ENCODE results near the gene SF3B2. TPM values are rescaled to one million over a fixed set of nuclear protein-coding genes. Genes with fewer than 3 reads are reported as not detected.

Gene SF3B2
- total and polyA plus RNA-seq, 9 of the 15 experiments (the other 6 are each of a cell fraction or from before 2014, with no cell fraction given), result 58.3 to 248 (median 157) TPM

GRCh38 chr11:66022401-66023185 is 29.6 kb upstream of the SF3B2 start (continued):
- TF ChIP-seq, protein P1, sequence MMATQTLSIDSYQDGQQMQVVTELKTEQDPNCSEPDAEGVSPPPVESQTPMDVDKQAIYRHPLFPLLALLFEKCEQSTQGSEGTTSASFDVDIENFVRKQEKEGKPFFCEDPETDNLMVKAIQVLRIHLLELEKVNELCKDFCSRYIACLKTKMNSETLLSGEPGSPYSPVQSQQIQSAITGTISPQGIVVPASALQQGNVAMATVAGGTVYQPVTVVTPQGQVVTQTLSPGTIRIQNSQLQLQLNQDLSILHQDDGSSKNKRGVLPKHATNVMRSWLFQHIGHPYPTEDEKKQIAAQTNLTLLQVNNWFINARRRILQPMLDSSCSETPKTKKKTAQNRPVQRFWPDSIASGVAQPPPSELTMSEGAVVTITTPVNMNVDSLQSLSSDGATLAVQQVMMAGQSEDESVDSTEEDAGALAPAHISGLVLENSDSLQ (IDR thresholded peaks at IDR 0.05), result no peak
- TF ChIP-seq ZNF384 (IDR thresholded peaks at IDR 0.05; ENCODE audit: low read depth, low read length), result 0 out of 2 replicates have a peak, but pooled peaks have one; percentile 36
- TF ChIP-seq ZBTB40 (IDR thresholded peaks at IDR 0.05), result 0 out of 2 replicates have a peak, but pooled peaks have one; percentile 9
- no peak for TF ChIP-seq ZBTB40 (CRISPR knock-in tag; IDR thresholded peaks at IDR 0.05)
- TF ChIP-seq, protein P2, sequence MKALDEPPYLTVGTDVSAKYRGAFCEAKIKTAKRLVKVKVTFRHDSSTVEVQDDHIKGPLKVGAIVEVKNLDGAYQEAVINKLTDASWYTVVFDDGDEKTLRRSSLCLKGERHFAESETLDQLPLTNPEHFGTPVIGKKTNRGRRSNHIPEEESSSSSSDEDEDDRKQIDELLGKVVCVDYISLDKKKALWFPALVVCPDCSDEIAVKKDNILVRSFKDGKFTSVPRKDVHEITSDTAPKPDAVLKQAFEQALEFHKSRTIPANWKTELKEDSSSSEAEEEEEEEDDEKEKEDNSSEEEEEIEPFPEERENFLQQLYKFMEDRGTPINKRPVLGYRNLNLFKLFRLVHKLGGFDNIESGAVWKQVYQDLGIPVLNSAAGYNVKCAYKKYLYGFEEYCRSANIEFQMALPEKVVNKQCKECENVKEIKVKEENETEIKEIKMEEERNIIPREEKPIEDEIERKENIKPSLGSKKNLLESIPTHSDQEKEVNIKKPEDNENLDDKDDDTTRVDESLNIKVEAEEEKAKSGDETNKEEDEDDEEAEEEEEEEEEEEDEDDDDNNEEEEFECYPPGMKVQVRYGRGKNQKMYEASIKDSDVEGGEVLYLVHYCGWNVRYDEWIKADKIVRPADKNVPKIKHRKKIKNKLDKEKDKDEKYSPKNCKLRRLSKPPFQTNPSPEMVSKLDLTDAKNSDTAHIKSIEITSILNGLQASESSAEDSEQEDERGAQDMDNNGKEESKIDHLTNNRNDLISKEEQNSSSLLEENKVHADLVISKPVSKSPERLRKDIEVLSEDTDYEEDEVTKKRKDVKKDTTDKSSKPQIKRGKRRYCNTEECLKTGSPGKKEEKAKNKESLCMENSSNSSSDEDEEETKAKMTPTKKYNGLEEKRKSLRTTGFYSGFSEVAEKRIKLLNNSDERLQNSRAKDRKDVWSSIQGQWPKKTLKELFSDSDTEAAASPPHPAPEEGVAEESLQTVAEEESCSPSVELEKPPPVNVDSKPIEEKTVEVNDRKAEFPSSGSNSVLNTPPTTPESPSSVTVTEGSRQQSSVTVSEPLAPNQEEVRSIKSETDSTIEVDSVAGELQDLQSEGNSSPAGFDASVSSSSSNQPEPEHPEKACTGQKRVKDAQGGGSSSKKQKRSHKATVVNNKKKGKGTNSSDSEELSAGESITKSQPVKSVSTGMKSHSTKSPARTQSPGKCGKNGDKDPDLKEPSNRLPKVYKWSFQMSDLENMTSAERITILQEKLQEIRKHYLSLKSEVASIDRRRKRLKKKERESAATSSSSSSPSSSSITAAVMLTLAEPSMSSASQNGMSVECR (CRISPR knock-in tag; IDR thresholded peaks at IDR 0.05), result no peak
- TF ChIP-seq ZSCAN29 (IDR thresholded peaks at IDR 0.05), result no peak
- no peak for TF ChIP-seq PRMT5 (CRISPR knock-in tag; IDR thresholded peaks at IDR 0.05)
- no peak for TF ChIP-seq RBBP5 (IDR thresholded peaks at IDR 0.05; ENCODE audit: borderline replicate concordance, insufficient read depth, low read length, poor library complexity, severe bottlenecking)
- TF ChIP-seq SOX6 (IDR thresholded peaks at IDR 0.05), result peak; percentile 17; the same call in 1 of the 2 replicates
- TF ChIP-seq, protein P3, sequence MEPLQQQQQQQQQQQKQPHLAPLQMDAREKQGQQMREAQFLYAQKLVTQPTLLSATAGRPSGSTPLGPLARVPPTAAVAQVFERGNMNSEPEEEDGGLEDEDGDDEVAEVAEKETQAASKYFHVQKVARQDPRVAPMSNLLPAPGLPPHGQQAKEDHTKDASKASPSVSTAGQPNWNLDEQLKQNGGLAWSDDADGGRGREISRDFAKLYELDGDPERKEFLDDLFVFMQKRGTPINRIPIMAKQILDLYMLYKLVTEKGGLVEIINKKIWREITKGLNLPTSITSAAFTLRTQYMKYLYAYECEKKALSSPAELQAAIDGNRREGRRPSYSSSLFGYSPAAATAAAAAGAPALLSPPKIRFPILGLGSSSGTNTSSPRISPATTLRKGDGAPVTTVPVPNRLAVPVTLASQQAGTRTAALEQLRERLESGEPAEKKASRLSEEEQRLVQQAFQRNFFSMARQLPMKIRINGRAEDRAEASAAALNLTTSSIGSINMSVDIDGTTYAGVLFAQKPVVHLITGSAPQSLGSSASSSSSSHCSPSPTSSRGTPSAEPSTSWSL (CRISPR knock-in tag; IDR thresholded peaks at IDR 0.05; ENCODE audit: borderline replicate concordance), result no peak

Data from K562 (cell line).